SK-N-SH (cell line): ENCODE measurements around the gene DNAJB11. TPM values are rescaled to one million over a fixed set of nuclear protein-coding genes. Genes with fewer than 3 reads are reported as not detected.

ENCODE experiments used
- CTCF ChIA-PET: fragments of 300-600, 350-600 bp; formaldehyde crosslinking; extraction: SDS; loops from one replicate; lab custom pipeline; 2021; lab: Yijun Ruan, JAX
- POLR2A ChIA-PET: fragments of 350-600 bp; sonication (Branson Sonifier 250); formaldehyde crosslinking; extraction: SDS; loops from one replicate; lab custom pipeline; 2020; ENCODE audit warnings: antibody characterized with exemption, inconsistent platforms; lab: Yijun Ruan, JAX
- DNase-seq: peaks from one replicate; pipeline ENCODE4 v3.0.0; 2012
- H2AFZ ChIP-seq: fragments of 200-600 bp; sonication (generic); 2 replicates; pipeline ENCODE4 v1.8.1; 2016; ENCODE audit warnings: antibody characterized with exemption, mild to moderate bottlenecking, low read depth
- H3F3A ChIP-seq: fragments of 200-600 bp; sonication (generic); replicated peaks from 2 replicates; pipeline ENCODE3; 2016; ENCODE audit warnings: antibody characterized with exemption, mild to moderate bottlenecking; ENCODE audit not compliant: insufficient read depth
- H3K27ac ChIP-seq, 2 experiments: fragments of 200-500 bp in 1 of 2; fragments of 200-600 bp in 1 of 2; sonication (Bioruptor generic) in 1 of 2; sonication (generic), shearing (Covaris generic) in 1 of 2; 2 replicates each; pipeline versions ENCODE4 v1.5.1 to v1.6.1; 2014 to 2016; ENCODE audit warnings: low read depth in 2 of 2, inconsistent platforms in 1 of 2, low read length in 1 of 2, mild to moderate bottlenecking in 1 of 2, mixed read lengths in 1 of 2
- H3K27me3 ChIP-seq: fragments of 200-600 bp; sonication (generic), shearing (Covaris generic); 2 replicates; pipeline ENCODE4 v1.6.1; 2016; ENCODE audit warnings: mixed run types; ENCODE audit not compliant: insufficient read depth
- H3K36me3 ChIP-seq, 2 experiments: fragments of 200-500 bp in 1 of 2; fragments of 200-600 bp in 1 of 2; sonication (Bioruptor generic) in 1 of 2; sonication (generic) in 1 of 2; replicated peaks in 1 of 2; 2 replicates each; pipeline versions ENCODE3 to v1.5.1; 2014 to 2016; ENCODE audit warnings: low read length in 1 of 2, mild to moderate bottlenecking in 1 of 2; ENCODE audit not compliant: insufficient read depth in 2 of 2, control insufficient read depth in 1 of 2
- H3K4me1 ChIP-seq, 2 experiments: fragments of 200-500 bp in 1 of 2; fragments of 200-600 bp in 1 of 2; sonication (Bioruptor generic) in 1 of 2; sonication (generic), shearing (Covaris generic) in 1 of 2; 2 replicates each; pipeline versions ENCODE4 v1.5.1 to v1.6.1; 2014 to 2016; ENCODE audit warnings: low read depth in 1 of 2, low read length in 1 of 2, mixed run types in 1 of 2; ENCODE audit not compliant: insufficient read depth in 2 of 2, control insufficient read depth in 1 of 2
- H3K4me2 ChIP-seq: fragments of 200-600 bp; sonication (generic), shearing (Covaris generic); 2 replicates; pipeline ENCODE4 v1.6.1; 2017; ENCODE audit warnings: mixed run types
- H3K4me3 ChIP-seq, 2 experiments: fragments of 200-500 bp in 1 of 2; fragments of 200-600 bp in 1 of 2; sonication (Bioruptor generic) in 1 of 2; sonication (generic), shearing (Covaris generic) in 1 of 2; 2 replicates each; pipeline versions ENCODE4 v1.5.1 to v1.8.1; 2014 to 2016; ENCODE audit warnings: low read depth in 2 of 2, inconsistent platforms in 1 of 2, low read length in 1 of 2, mild to moderate bottlenecking in 1 of 2, mixed read lengths in 1 of 2, moderate library complexity in 1 of 2
- H3K79me2 ChIP-seq: fragments of 200-600 bp; sonication (generic); 2 replicates; pipeline ENCODE4 v1.8.1; 2017; ENCODE audit warnings: mild to moderate bottlenecking; ENCODE audit not compliant: insufficient read depth
- H3K9ac ChIP-seq: fragments of 200-600 bp; sonication (generic); 2 replicates; pipeline ENCODE4 v1.6.1; 2017; ENCODE audit warnings: mixed run types
- H3K9me2 ChIP-seq: fragments of 200-600 bp; sonication (generic); 2 replicates; pipeline ENCODE4 v1.6.1; 2017; ENCODE audit warnings: mixed run types
- H3K9me3 ChIP-seq: fragments of 200-600 bp; sonication (generic); 2 replicates; pipeline ENCODE4 v1.6.1; 2017; ENCODE audit warnings: mixed run types, mild to moderate bottlenecking, moderate library complexity
- H4K20me1 ChIP-seq: fragments of 200-600 bp; sonication (generic); 2 replicates; pipeline ENCODE4 v1.6.1; 2017; ENCODE audit warnings: mild to moderate bottlenecking, mixed run types; ENCODE audit not compliant: insufficient read depth
- FOSL2 ChIP-seq: IDR thresholded peaks from 2 replicates; pipeline ENCODE4 v1.4.0; 2012; ENCODE audit warnings: low read depth, mild to moderate bottlenecking, moderate library complexity, borderline replicate concordance
- FOXM1 ChIP-seq: IDR thresholded peaks from 2 replicates; pipeline ENCODE4 v1.4.0; 2012; ENCODE audit warnings: low read depth, mild to moderate bottlenecking
- JUND ChIP-seq: IDR thresholded peaks from 2 replicates; pipeline ENCODE4 v1.4.0; 2012
- MEF2A ChIP-seq: IDR thresholded peaks from 2 replicates; pipeline ENCODE4 v1.4.0; 2012; ENCODE audit warnings: low read depth, borderline replicate concordance
- NFIC ChIP-seq: IDR thresholded peaks from 2 replicates; pipeline ENCODE4 v1.4.0; 2012; ENCODE audit warnings: borderline replicate concordance
- POLR2AphosphoS5 ChIP-seq: IDR thresholded peaks from 2 replicates; pipeline ENCODE4 v1.6.1; 2012; ENCODE audit warnings: low read depth, low read length
- RCOR1 ChIP-seq: fragments of 150-350 bp; IDR thresholded peaks from 2 replicates; pipeline ENCODE4 v1.6.1; 2017; ENCODE audit warnings: antibody characterized with exemption, low read length
- RFX5 ChIP-seq: IDR thresholded peaks from 2 replicates; pipeline ENCODE4 v1.6.1; 2012; ENCODE audit warnings: mild to moderate bottlenecking, improper control_type of control experiment, low read length
- SIN3A ChIP-seq: IDR thresholded peaks from 2 replicates; pipeline ENCODE4 v1.6.1; 2012; ENCODE audit warnings: low read depth, mild to moderate bottlenecking, low read length, moderate library complexity, borderline replicate concordance
- TCF12 ChIP-seq: IDR thresholded peaks from 2 replicates; pipeline ENCODE4 v1.4.0; 2012
- whole genome bisulfite sequencing: methylation state at CpG from one replicate; pipeline ENCODE4 v1.1.6; 2017; ENCODE audit warnings: low lambda C conversion rate; 5-methylcytosine and 5-hydroxymethylcytosine counted together
- polyA plus RNA-seq, 3 experiments: library from polyadenylated mRNA; depleted of rRNA; stranded (reverse); fragments of >200 nt; gene quantifications; 2 replicates each; pipeline ENCODE4 v1.2.3, GENCODE V29; 2012
- TF ChIP-seq, protein P1 (sequence below): IDR thresholded peaks from 2 replicates; pipeline ENCODE4 v1.4.0; 2012; ENCODE audit warnings: low read depth, borderline replicate concordance
- TF ChIP-seq, protein P2 (sequence below): IDR thresholded peaks from 2 replicates; pipeline ENCODE4 v1.4.0; 2012; ENCODE audit warnings: low read depth
- TF ChIP-seq, protein P3 (sequence below): fragments of 200-600 bp; sonication (generic); IDR thresholded peaks from 2 replicates; pipeline ENCODE4 v1.6.1; 2017; ENCODE audit warnings: antibody characterized with exemption, mild to moderate bottlenecking, moderate library complexity

Gene DNAJB11
- polyA plus RNA-seq, 1 of the 3 experiments (the other 2 are of a cell fraction): 33.3 TPM

- POLR2A ChIA-PET: no interaction called here
- Histone ChIP-seq H3K27ac (no peak overlapping the region), H3F3A (no peaks in the 10 kb centered on the region), H2AFZ (no peak overlapping the region), H3K79me2 (no peaks in the 10 kb centered on the region), H3K4me2 (no peak overlapping the region), H4K20me1 (no peaks in the 10 kb centered on the region)
- no peak for TF ChIP-seq POLR2AphosphoS5
- no peak for TF ChIP-seq TCF12
- TF ChIP-seq SIN3A: no peak
- no peak for TF ChIP-seq JUND
- TF ChIP-seq FOXM1: no peak
- no peak for TF ChIP-seq NFIC
- TF ChIP-seq, protein P1, sequence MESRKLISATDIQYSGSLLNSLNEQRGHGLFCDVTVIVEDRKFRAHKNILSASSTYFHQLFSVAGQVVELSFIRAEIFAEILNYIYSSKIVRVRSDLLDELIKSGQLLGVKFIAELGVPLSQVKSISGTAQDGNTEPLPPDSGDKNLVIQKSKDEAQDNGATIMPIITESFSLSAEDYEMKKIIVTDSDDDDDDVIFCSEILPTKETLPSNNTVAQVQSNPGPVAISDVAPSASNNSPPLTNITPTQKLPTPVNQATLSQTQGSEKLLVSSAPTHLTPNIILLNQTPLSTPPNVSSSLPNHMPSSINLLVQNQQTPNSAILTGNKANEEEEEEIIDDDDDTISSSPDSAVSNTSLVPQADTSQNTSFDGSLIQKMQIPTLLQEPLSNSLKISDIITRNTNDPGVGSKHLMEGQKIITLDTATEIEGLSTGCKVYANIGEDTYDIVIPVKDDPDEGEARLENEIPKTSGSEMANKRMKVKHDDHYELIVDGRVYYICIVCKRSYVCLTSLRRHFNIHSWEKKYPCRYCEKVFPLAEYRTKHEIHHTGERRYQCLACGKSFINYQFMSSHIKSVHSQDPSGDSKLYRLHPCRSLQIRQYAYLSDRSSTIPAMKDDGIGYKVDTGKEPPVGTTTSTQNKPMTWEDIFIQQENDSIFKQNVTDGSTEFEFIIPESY: no peak
- no peak for TF ChIP-seq MEF2A
- no peak for TF ChIP-seq RFX5
- TF ChIP-seq, protein P2, sequence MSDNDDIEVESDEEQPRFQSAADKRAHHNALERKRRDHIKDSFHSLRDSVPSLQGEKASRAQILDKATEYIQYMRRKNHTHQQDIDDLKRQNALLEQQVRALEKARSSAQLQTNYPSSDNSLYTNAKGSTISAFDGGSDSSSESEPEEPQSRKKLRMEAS: no peak
- TF ChIP-seq RCOR1: no peak
- TF ChIP-seq, protein P3, sequence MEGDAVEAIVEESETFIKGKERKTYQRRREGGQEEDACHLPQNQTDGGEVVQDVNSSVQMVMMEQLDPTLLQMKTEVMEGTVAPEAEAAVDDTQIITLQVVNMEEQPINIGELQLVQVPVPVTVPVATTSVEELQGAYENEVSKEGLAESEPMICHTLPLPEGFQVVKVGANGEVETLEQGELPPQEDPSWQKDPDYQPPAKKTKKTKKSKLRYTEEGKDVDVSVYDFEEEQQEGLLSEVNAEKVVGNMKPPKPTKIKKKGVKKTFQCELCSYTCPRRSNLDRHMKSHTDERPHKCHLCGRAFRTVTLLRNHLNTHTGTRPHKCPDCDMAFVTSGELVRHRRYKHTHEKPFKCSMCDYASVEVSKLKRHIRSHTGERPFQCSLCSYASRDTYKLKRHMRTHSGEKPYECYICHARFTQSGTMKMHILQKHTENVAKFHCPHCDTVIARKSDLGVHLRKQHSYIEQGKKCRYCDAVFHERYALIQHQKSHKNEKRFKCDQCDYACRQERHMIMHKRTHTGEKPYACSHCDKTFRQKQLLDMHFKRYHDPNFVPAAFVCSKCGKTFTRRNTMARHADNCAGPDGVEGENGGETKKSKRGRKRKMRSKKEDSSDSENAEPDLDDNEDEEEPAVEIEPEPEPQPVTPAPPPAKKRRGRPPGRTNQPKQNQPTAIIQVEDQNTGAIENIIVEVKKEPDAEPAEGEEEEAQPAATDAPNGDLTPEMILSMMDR: no peak
- TF ChIP-seq FOSL2: no peak
- TF ChIP-seq, all 33 proteins: peak for 0
- Histone ChIP-seq H3K36me3 (no peaks in the 10 kb centered on the region), H3K4me3 (no peak overlapping the region), H3K4me1 (no peaks in the 10 kb centered on the region; a peak in 1 of 4 replicates), H3K27me3 (no peaks in the 10 kb centered on the region; the same call in 1 of the 2 replicates), H3K9ac (no peak overlapping the region), H3K9me2 (no peaks in the 10 kb centered on the region), H3K9me3 (no peaks in the 10 kb centered on the region)
- CTCF ChIA-PET: no interaction called here
- no peak for DNase-seq
- WGBS: 77% methylated on average over 6 of the region's 6 CpGs
Observed at GRCh38 chr3:186524616-186525015, 45.9 kb upstream of the DNAJB11 start.

DNA sequence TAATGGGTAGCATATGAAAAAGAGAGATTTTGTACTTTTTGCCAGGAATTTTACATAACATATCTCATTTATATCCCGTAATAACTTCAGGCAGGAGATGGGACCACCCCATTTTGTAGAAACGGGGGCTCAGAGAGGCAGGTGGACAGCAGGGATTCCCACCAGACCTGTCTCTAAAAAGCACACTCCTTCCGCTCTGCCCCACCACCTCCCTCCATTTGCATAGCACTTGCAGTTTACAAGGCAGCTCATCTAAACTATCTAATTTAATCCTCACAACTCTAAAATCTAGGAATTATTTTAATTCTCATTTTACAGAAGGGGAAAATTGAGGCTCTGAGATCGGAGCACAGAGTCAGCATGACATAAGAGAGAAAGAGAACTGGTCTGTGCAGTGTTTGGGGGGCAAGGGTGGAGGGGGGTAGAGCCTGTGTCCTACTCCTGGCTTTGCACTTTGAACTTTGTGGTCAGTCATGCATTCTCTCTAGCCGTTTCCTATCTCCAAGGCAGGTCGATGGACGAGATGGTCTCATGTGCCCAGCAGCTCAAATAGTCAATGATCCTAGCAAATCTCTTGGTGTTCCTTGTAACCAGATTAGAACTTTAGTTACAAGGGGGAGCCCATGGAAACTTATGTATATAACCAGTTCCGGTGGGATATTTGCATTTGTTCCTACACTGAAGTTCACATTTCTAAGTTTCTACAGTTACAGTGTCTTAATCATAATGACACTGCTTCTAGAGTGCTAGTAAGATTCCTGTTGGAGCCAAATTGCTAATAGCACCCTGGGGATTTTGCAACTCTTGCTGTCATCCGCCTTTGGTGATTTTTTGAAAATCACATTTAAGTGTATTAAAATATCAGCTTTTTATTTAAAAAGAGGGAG lies 44.9 kb upstream of the DNAJB11 start:
- DNase-seq: no peak
- Histone ChIP-seq H3K4me1 (no peaks in the 10 kb centered on the region; a peak in 2 of 4 replicates), H4K20me1 (no peaks in the 10 kb centered on the region), H3K9me3 (no peaks in the 10 kb centered on the region), H3K27ac (no peak overlapping the region), H3K9ac (no peak overlapping the region), H2AFZ (no peak overlapping the region), H3K36me3 (no peaks in the 10 kb centered on the region), H3K4me2 (no peak overlapping the region), H3K27me3 (no peaks in the 10 kb centered on the region; the same call in 1 of the 2 replicates), H3K79me2 (no peaks in the 10 kb centered on the region)
- WGBS: 56% methylated on average over 9 of the region's 9 CpGs
- ChIA-PET POLR2A (no interaction called here), CTCF (interaction anchor here (0.6 to 0.9 kb wide), 3 partner anchors 8 to 549 kb away, joined by 3 read pairs; no protein-coding TSS in a partner anchor)
- TF ChIP-seq RCOR1: no peak
- TF ChIP-seq, all 33 proteins: peak for 0
- H3F3A ChIP-seq: no peaks in the 10 kb centered on the region
- no peak overlapping the region for H3K4me3 ChIP-seq
- no peaks in the 10 kb centered on the region for H3K9me2 ChIP-seq
